Measurements from ENCODE around the gene IL11. TPM values are rescaled to one million over a fixed set of nuclear protein-coding genes. Genes with fewer than 3 reads are reported as not detected.

Gene IL11
- total and polyA plus RNA-seq, 10 donors, result 0.04 to 0.23 (median 0.06) TPM; not detected in 7

- TF ChIP-seq POLR2A (IDR thresholded peaks at IDR 0.05) (no peak), POLR2AphosphoS5 (IDR thresholded peaks at IDR 0.05) (no peak)
- TF ChIP-seq, protein P1, sequence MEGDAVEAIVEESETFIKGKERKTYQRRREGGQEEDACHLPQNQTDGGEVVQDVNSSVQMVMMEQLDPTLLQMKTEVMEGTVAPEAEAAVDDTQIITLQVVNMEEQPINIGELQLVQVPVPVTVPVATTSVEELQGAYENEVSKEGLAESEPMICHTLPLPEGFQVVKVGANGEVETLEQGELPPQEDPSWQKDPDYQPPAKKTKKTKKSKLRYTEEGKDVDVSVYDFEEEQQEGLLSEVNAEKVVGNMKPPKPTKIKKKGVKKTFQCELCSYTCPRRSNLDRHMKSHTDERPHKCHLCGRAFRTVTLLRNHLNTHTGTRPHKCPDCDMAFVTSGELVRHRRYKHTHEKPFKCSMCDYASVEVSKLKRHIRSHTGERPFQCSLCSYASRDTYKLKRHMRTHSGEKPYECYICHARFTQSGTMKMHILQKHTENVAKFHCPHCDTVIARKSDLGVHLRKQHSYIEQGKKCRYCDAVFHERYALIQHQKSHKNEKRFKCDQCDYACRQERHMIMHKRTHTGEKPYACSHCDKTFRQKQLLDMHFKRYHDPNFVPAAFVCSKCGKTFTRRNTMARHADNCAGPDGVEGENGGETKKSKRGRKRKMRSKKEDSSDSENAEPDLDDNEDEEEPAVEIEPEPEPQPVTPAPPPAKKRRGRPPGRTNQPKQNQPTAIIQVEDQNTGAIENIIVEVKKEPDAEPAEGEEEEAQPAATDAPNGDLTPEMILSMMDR (IDR thresholded peaks at IDR 0.05 in 8 of 11, conservative IDR thresholded peaks at IDR 0.05 in 3 of 11), result no peak
- H3K4me3 ChIP-seq, result peak overlapping the region in 5 of 8 donors; percentile 10 to 61 (median 23)
- H3K9me3 ChIP-seq, result no peaks in the 10 kb centered on the region
- WGBS, 5 donors, result 0 to 5% (median 1%) methylated on average over 23 to 58 of the region's 59 CpGs
- no peak overlapping the region for H3K27ac ChIP-seq
- peaks cover 0 to 30% (median 17%) of the 10 kb centered on the region in 6 donors for H3K4me1 ChIP-seq
- H3K27me3 ChIP-seq (replicated peaks in 1 of 7), result peaks cover 5 to 91% (median 59%) of the 10 kb centered on the region in 7 donors
- H3K36me3 ChIP-seq, result no peaks in the 10 kb centered on the region
- no peak for DNase-seq
- intact Hi-C loops (cut with DNase I; ENCODE audit: low total_unique reads), result no loop called here
These were observed 484 bp downstream of the IL11 start for GRCh38 chr19:55369653-55370304.

DNA sequence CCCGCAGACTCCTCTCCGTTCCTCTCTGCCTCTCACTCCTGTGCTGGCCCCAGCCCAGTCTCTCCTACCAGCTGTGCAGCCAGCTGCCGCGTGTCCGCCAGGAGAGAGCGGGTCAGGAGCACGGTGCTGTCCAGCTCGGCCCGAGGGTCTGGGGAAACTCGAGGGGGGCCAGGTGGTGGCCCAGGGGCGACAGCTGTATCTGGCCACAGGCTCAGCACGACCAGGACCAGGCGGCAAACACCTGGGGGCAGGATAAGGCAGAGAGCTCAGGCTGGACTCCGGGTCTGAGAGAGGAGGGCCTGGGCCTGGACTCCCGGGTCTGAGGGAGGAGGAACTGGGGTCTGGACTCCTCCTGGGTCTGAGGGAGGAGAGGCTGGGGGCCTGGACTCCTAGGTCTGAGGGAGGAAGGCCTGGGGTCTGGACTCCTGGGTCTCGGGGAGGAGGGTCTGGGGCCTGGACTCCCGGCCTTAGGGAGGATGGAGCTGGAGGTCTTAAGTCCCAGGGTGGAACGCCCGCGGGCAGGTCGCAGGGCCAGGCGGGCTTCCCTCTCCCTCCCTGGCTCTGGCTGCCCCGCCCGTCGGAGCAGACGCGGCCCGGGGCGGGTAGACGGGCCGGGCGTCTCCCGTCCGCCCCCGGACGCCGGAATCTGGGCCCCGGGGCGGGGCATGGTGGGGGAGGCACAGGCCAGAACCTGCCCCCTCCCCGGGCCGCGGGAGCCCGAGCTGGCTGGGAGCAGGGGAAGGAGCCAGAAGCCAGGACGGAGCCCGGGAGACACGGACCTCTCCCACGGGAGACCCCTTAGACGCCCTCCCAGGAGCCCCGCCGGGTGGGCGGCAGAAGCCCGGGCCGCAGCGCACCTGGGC, 1.3 kb downstream of the IL11 start:
- intact Hi-C loops (cut with DNase I; ENCODE audit: low total_unique reads), result no loop called here
- Histone ChIP-seq H3K27me3 (replicated peaks in 1 of 7) (peaks cover 5 to 84% (median 55%) of the 10 kb centered on the region in 7 donors), H3K36me3 (no peaks in the 10 kb centered on the region), H3K27ac (no peak overlapping the region), H3K4me3 (peak overlapping the region in 6 of 8 donors; percentile 9 to 61 (median 16)), H3K9me3 (no peaks in the 10 kb centered on the region), H3K4me1 (peaks cover 0 to 23% (median 15%) of the 10 kb centered on the region in 6 donors)
- WGBS, 5 donors, result 13 to 27% (median 20%) methylated on average over 18 to 54 of the region's 54 CpGs
- TF ChIP-seq, protein P1 (IDR thresholded peaks at IDR 0.05 in 8 of 11, conservative IDR thresholded peaks at IDR 0.05 in 3 of 11), result no peak
- TF ChIP-seq POLR2AphosphoS5 (IDR thresholded peaks at IDR 0.05) (no peak), POLR2A (IDR thresholded peaks at IDR 0.05) (no peak)
- DNase-seq, result no peak

GRCh38 chr19:55368106-55368505, 2.2 kb downstream of the IL11 start:
- Histone ChIP-seq H3K36me3 (no peaks in the 10 kb centered on the region), H3K27me3 (replicated peaks in 1 of 7) (peaks cover 5 to 76% (median 50%) of the 10 kb centered on the region in 7 donors), H3K4me3 (no peak overlapping the region), H3K4me1 (peaks cover 0 to 21% (median 15%) of the 10 kb centered on the region in 6 donors), H3K27ac (no peak overlapping the region), H3K9me3 (no peaks in the 10 kb centered on the region)
- TF ChIP-seq POLR2AphosphoS5 (IDR thresholded peaks at IDR 0.05) (no peak), POLR2A (IDR thresholded peaks at IDR 0.05) (no peak)
- TF ChIP-seq, protein P1 (IDR thresholded peaks at IDR 0.05 in 8 of 11, conservative IDR thresholded peaks at IDR 0.05 in 3 of 11), result no peak
- no peak for DNase-seq
- 87 to 96% (median 91%) methylated on average over 8 to 16 of the region's 16 CpGs for WGBS, 5 donors
- intact Hi-C loops (cut with DNase I; ENCODE audit: low total_unique reads), result no loop called here

- no peaks in the 10 kb centered on the region for H3K9me3 ChIP-seq
- DNase-seq, result no peak
- H3K27me3 ChIP-seq (replicated peaks in 1 of 7), result peaks cover 5 to 75% (median 38%) of the 10 kb centered on the region in 7 donors
- no peaks in the 10 kb centered on the region for H3K36me3 ChIP-seq
- TF ChIP-seq, protein P1 (IDR thresholded peaks at IDR 0.05 in 8 of 11, conservative IDR thresholded peaks at IDR 0.05 in 3 of 11), result no peak
- TF ChIP-seq POLR2A (IDR thresholded peaks at IDR 0.05) (no peak), POLR2AphosphoS5 (IDR thresholded peaks at IDR 0.05) (no peak)
- H3K4me1 ChIP-seq, result peaks cover 0 to 21% (median 15%) of the 10 kb centered on the region in 6 donors
- H3K4me3 ChIP-seq, result no peak overlapping the region
- intact Hi-C loops (cut with DNase I; ENCODE audit: low total_unique reads), result no loop called here
- H3K27ac ChIP-seq, result no peak overlapping the region
- 63 to 86% (median 73%) methylated on average over 3 of the region's 3 CpGs for WGBS, 5 donors
These were observed 3.5 kb downstream of the IL11 start for GRCh38 chr19:55366790-55367189.
